ENCODE results near the gene PI16.

Gene PI16
- total RNA-seq: 3.9 reads per million, percentile 15 among the genes with 10 or more reads in this experiment

- no peak for DNase-seq
Measured at GRCh38 chr6:36954262-36954931, at the start of gene PI16. TSS of gene PI16 (plus strand) at chr6:36954738. CDS start at chr6:36954761, 23 bp downstream.

GRCh38 chr6:36904851-36905393 lies 49.6 kb upstream of the PI16 start:
- DNase-seq: no peak

- no peak for DNase-seq
Measured at GRCh38 chr6:36906539-36907325, 47.8 kb upstream of the PI16 start.

GRCh38 chr6:36907781-36908180 lies 46.8 kb upstream of the PI16 start:
- no peak for DNase-seq

- no peak for DNase-seq
Measured at GRCh38 chr6:36908747-36909146, 45.8 kb upstream of the PI16 start.

GRCh38 chr6:36912030-36912454 lies 42.5 kb upstream of the PI16 start:
- no peak for DNase-seq

GRCh38 chr6:36912586-36912985 lies 42.0 kb upstream of the PI16 start:
- DNase-seq: peak; percentile 51

- no peak for DNase-seq
Measured at GRCh38 chr6:36913082-36913481, 41.5 kb upstream of the PI16 start.

GRCh38 chr6:36914227-36914794 lies 40.2 kb upstream of the PI16 start:
- peak; percentile 9 for DNase-seq

GRCh38 chr6:36915599-36915998 lies 38.9 kb upstream of the PI16 start:
- no peak for DNase-seq

- no peak for DNase-seq
Measured at GRCh38 chr6:36916126-36916525, 38.4 kb upstream of the PI16 start.

GRCh38 chr6:36917541-36918193 lies 36.9 kb upstream of the PI16 start:
- no peak for DNase-seq

- DNase-seq: no peak
Measured at GRCh38 chr6:36920049-36920448, 34.5 kb upstream of the PI16 start.

GRCh38 chr6:36920546-36920945 lies 34.0 kb upstream of the PI16 start:
- no peak for DNase-seq

GRCh38 chr6:36924131-36924530 lies 30.4 kb upstream of the PI16 start:
- no peak for DNase-seq

GRCh38 chr6:36924778-36925374 lies 29.7 kb upstream of the PI16 start:
- no peak for DNase-seq

GRCh38 chr6:36925809-36926208 lies 28.7 kb upstream of the PI16 start:
- no peak for DNase-seq

GRCh38 chr6:36926708-36927513 lies 27.6 kb upstream of the PI16 start:
- DNase-seq: no peak

- no peak for DNase-seq
Measured at GRCh38 chr6:36927691-36928546, 26.6 kb upstream of the PI16 start.

GRCh38 chr6:36928547-36928918 lies 26.0 kb upstream of the PI16 start:
- no peak for DNase-seq

- no peak for DNase-seq
Measured at GRCh38 chr6:36929152-36929551, 25.4 kb upstream of the PI16 start.

All from effector CD4-positive, alpha-beta T cell (primary cell).